Lower lobe of right lung (tissue), 2 donors: ENCODE results near the gene SP9. TPM values are rescaled to one million over a fixed set of nuclear protein-coding genes. Genes with fewer than 3 reads are reported as not detected.
A peak's percentile ranks its signal among the peaks of the same experiment; 100 is the strongest.

Experiments used
- ATAC-seq, 2 donors: fragments of 200-7000 bp; cut with Tn5 transposase; one replicate each; pipeline ENCODE4 v1.9.1; 2020 to 2022; ENCODE audit warnings: mild to moderate bottlenecking in 2 of 2, moderate library complexity in 2 of 2
- DNase-seq: peaks from one replicate; pipeline ENCODE4 v3.0.0-alpha.2; 2020
- H3K27ac ChIP-seq: fragments of 200-600 bp; one replicate; pipeline ENCODE4 v1.8.0; 2022
- H3K27me3 ChIP-seq: fragments of 200-600 bp; one replicate; pipeline ENCODE4 v1.8.0; 2022; ENCODE audit warnings: low read depth
- H3K36me3 ChIP-seq: fragments of 200-600 bp; one replicate; pipeline ENCODE4 v1.8.0; 2022; ENCODE audit warnings: mild to moderate bottlenecking
- H3K4me1 ChIP-seq: fragments of 200-600 bp; one replicate; pipeline ENCODE4 v1.8.0; 2022
- H3K4me3 ChIP-seq: fragments of 200-600 bp; one replicate; pipeline ENCODE4 v1.8.0; 2022; ENCODE audit warnings: mild to moderate bottlenecking
- H3K9me3 ChIP-seq: fragments of 200-600 bp; one replicate; pipeline ENCODE4 v1.8.0; 2022
- CTCF ChIP-seq: fragments of 200-600 bp; IDR thresholded peaks from one replicate; pipeline ENCODE4 v1.8.0; 2022; ENCODE audit warnings: antibody characterized with exemption, mild to moderate bottlenecking
- intact Hi-C: fragments of 100-400 bp; cut with DNase I; formaldehyde crosslinking; loops from one replicate; pipeline ENCODE4 v1.11.0; 2022
- total RNA-seq: library from RNA; stranded (reverse); fragmentation: NEBNext Ultra II Directional; extraction: Animal tissue kit (Norgen Biotek cat#: 25700); gene quantifications from one replicate; pipeline ENCODE4 v1.2.1, GENCODE V29; 2021
- donor health status: DM: no; HTN: yes; CAD: no; lungs with severe emphysema.

SP9 gene
- total RNA-seq, 1 donor from 2014 or later, result not detected

GRCh38 chr2:174338671-174339560, 4.2 kb downstream of the SP9 start:
- no peak for DNase-seq

GRCh38 chr2:174339561-174340399, 5.0 kb downstream of the SP9 start:
- Histone ChIP-seq H3K4me3 (no peak overlapping the region), H3K9me3 (no peaks in the 10 kb centered on the region), H3K36me3 (no peaks in the 10 kb centered on the region), H3K27me3 (peaks cover 99% of the 10 kb centered on the region), H3K27ac (no peak overlapping the region), H3K4me1 (peaks cover 68% of the 10 kb centered on the region)
- intact Hi-C loops, result no loop called here
- TF ChIP-seq CTCF, result no peak
- no peak for DNase-seq
- ATAC-seq, result no peak

More at GRCh38 chr2:174338671-174339560, 4.2 kb downstream of the SP9 start:
- H3K27ac ChIP-seq, result no peak overlapping the region
- TF ChIP-seq CTCF, result no peak
- ATAC-seq, result no peak
- H3K4me1 ChIP-seq, result peaks cover 71% of the 10 kb centered on the region
- H3K36me3 ChIP-seq, result no peaks in the 10 kb centered on the region
- H3K4me3 ChIP-seq, result no peak overlapping the region
- H3K9me3 ChIP-seq, result no peaks in the 10 kb centered on the region
- intact Hi-C loops, result no loop called here
- peaks cover 99% of the 10 kb centered on the region for H3K27me3 ChIP-seq

GRCh38 chr2:174340400-174341292, 5.9 kb downstream of the SP9 start:
- H3K4me1 ChIP-seq, result peaks cover 63% of the 10 kb centered on the region
- intact Hi-C loops, result no loop called here
- H3K36me3 ChIP-seq, result no peaks in the 10 kb centered on the region
- peaks cover 99% of the 10 kb centered on the region for H3K27me3 ChIP-seq
- no peak for DNase-seq
- H3K27ac ChIP-seq, result no peak overlapping the region
- peak; percentile 6 to 20 for ATAC-seq
- no peak for TF ChIP-seq CTCF
- H3K9me3 ChIP-seq, result no peaks in the 10 kb centered on the region
- no peak overlapping the region for H3K4me3 ChIP-seq

GRCh38 chr2:174341293-174341994, 6.7 kb downstream of the SP9 start:
- H3K27ac ChIP-seq, result no peak overlapping the region
- ATAC-seq, result peak; percentile 91 to 93
- peak; percentile 92 for DNase-seq
- H3K27me3 ChIP-seq, result peaks cover 93% of the 10 kb centered on the region
- no peaks in the 10 kb centered on the region for H3K36me3 ChIP-seq
- no peak overlapping the region for H3K4me3 ChIP-seq
- no peaks in the 10 kb centered on the region for H3K9me3 ChIP-seq
- H3K4me1 ChIP-seq, result peaks cover 55% of the 10 kb centered on the region
- intact Hi-C loops, result no loop called here
- peak; percentile 98 for TF ChIP-seq CTCF
